CD4-positive, alpha-beta T cell treated with Interferon alpha-2 for 1 hour (primary cell): ENCODE results near the gene SERPINB3.
"Not testable (repeated sequence)": the region's sequence is repeated elsewhere in the genome, so short reads cannot be mapped to it uniquely, and the experiment has no call there.

ENCODE experiments used
- DNase-seq, 2 donors: peaks; one replicate each; pipeline ENCODE4 v3.0.0-alpha.2; 2020 to 2022

SERPINB3 gene

GRCh38 chr18:63661750-63662149 lies at the start of gene SERPINB3:
SERPINB3 (minus strand) TSS chr18:63661893; CDS start chr18:63661216, 677 bp downstream.
- not testable (repeated sequence) for DNase-seq

- no peak for DNase-seq
Measured at GRCh38 chr18:63708650-63709049, 47.0 kb upstream of the SERPINB3 start.

- DNase-seq: no peak
Measured at GRCh38 chr18:63707816-63708215, 46.1 kb upstream of the SERPINB3 start.

GRCh38 chr18:63705401-63705800 lies 43.7 kb upstream of the SERPINB3 start:
- DNase-seq: no peak

- DNase-seq: no peak
Measured at GRCh38 chr18:63702660-63703059, 41.0 kb upstream of the SERPINB3 start, which contains the start of gene SERPINB11. SERPINB11 (plus strand) TSS chr18:63702960; CDS start chr18:63710194, 7,234 bp downstream.

GRCh38 chr18:63701952-63702351 lies 40.3 kb upstream of the SERPINB3 start:
- no peak for DNase-seq

- no peak for DNase-seq
Measured at GRCh38 chr18:63700501-63700900, 38.8 kb upstream of the SERPINB3 start.

GRCh38 chr18:63697097-63697660 lies 35.5 kb upstream of the SERPINB3 start:
- DNase-seq: no peak

GRCh38 chr18:63689064-63689463 lies 27.4 kb upstream of the SERPINB3 start:
- no peak for DNase-seq

GRCh38 chr18:63686871-63687270 lies 25.2 kb upstream of the SERPINB3 start:
- DNase-seq: no peak

GRCh38 chr18:63684718-63685117 lies 23.0 kb upstream of the SERPINB3 start:
- no peak for DNase-seq

- DNase-seq: no peak
Measured at GRCh38 chr18:63683890-63684289, 22.2 kb upstream of the SERPINB3 start.

GRCh38 chr18:63683152-63683551 lies 21.5 kb upstream of the SERPINB3 start:
- no peak for DNase-seq

GRCh38 chr18:63681449-63682340 lies 20.0 kb upstream of the SERPINB3 start:
- no peak for DNase-seq

GRCh38 chr18:63679820-63680606 lies 18.3 kb upstream of the SERPINB3 start:
- no peak for DNase-seq

GRCh38 chr18:63677500-63678225 lies 16.0 kb upstream of the SERPINB3 start:
- no peak for DNase-seq

- no peak for DNase-seq
Measured at GRCh38 chr18:63676526-63677323, 15.0 kb upstream of the SERPINB3 start.

GRCh38 chr18:63664571-63664970 lies 2.9 kb upstream of the SERPINB3 start:
- DNase-seq: no peak

- DNase-seq: not testable (repeated sequence)
Measured at GRCh38 chr18:63658920-63659319, 2.8 kb downstream of the SERPINB3 start.

- DNase-seq: not testable (repeated sequence)
Measured at GRCh38 chr18:63650271-63650670, 11.4 kb downstream of the SERPINB3 start.

- DNase-seq: no peak
Measured at GRCh38 chr18:63648241-63648640, 13.5 kb downstream of the SERPINB3 start.

GRCh38 chr18:63646936-63647335 lies 14.8 kb downstream of the SERPINB3 start:
- DNase-seq: no peak
